A673 (cell line): ENCODE results near the gene SYTL1. TPM values are rescaled to one million over a fixed set of nuclear protein-coding genes. Genes with fewer than 3 reads are reported as not detected.

Experiments
- BruUV-seq: library from RNA; stranded (reverse); fragments of 400-500 nt; replicated peaks from 2 replicates; lab custom pipeline; 2021; lab: Mats Ljungman, UMichigan
- CTCF ChIA-PET: fragments of 300-600 bp; sonication (Branson Sonifier 250); formaldehyde crosslinking; loops from one replicate; lab custom pipeline; 2022; ENCODE audit warnings: antibody characterized with exemption; lab: Charles Lee
- POLR2A ChIA-PET: fragments of 300-600 bp; sonication (Branson Sonifier 250); formaldehyde crosslinking; loops from one replicate; lab custom pipeline; 2022; ENCODE audit warnings: antibody characterized with exemption; ENCODE audit not compliant: low non-redundant PET; lab: Charles Lee
- DNase-seq: peaks from one replicate; pipeline ENCODE4 v3.0.0-alpha.2; 2015; ENCODE audit warnings: low spot score
- H3K27ac ChIP-seq: fragments of 200-600 bp; sonication (generic); 2 replicates; pipeline ENCODE4 v1.5.1; 2016; ENCODE audit warnings: mixed run types, low read depth, mild to moderate bottlenecking, mixed read lengths, antibody characterized with exemption, low read length; ENCODE audit not compliant: poor library complexity, severe bottlenecking
- H3K27me3 ChIP-seq: fragments of 200-600 bp; sonication (generic); replicated peaks from 2 replicates; pipeline ENCODE4 v1.6.1; 2017; ENCODE audit warnings: mixed run types, low read depth, mild to moderate bottlenecking, mixed read lengths, antibody characterized with exemption, low read length; ENCODE audit not compliant: insufficient read depth, poor library complexity
- H3K36me3 ChIP-seq: fragments of 200-600 bp; sonication (generic); 2 replicates; pipeline ENCODE4 v1.6.1; 2016; ENCODE audit warnings: mixed run types, mild to moderate bottlenecking, mixed read lengths, antibody characterized with exemption, low read length; ENCODE audit not compliant: insufficient read depth, poor library complexity, severe bottlenecking
- H3K4me1 ChIP-seq: fragments of 200-600 bp; sonication (generic); 2 replicates; pipeline ENCODE4 v1.6.1; 2017; ENCODE audit warnings: mixed run types, mild to moderate bottlenecking, mixed read lengths, antibody characterized with exemption, low read length; ENCODE audit not compliant: insufficient read depth, poor library complexity, severe bottlenecking
- H3K4me3 ChIP-seq: fragments of 200-600 bp; sonication (generic); 2 replicates; pipeline ENCODE4 v1.5.1; 2016; ENCODE audit warnings: low read depth, mixed run types, mild to moderate bottlenecking, mixed read lengths, low read length; ENCODE audit not compliant: poor library complexity, severe bottlenecking
- H3K9me3 ChIP-seq: fragments of 200-600 bp; sonication (generic); 2 replicates; pipeline ENCODE4 v1.6.1; 2016; ENCODE audit warnings: mixed run types, low read depth, mild to moderate bottlenecking, mixed read lengths, antibody characterized with exemption, low read length; ENCODE audit not compliant: poor library complexity, severe bottlenecking
- CTCF ChIP-seq: fragments of 300-800, 200-600 bp; sonication (generic); conservative IDR thresholded peaks from 2 replicates; pipeline ENCODE4 v1.5.1; 2017; ENCODE audit warnings: low read depth, mild to moderate bottlenecking, antibody characterized with exemption, low read length, moderate library complexity, mixed read lengths
- EZH2 ChIP-seq: fragments of 200-600 bp; sonication (generic); IDR thresholded peaks from 2 replicates; pipeline ENCODE4 v1.6.1; 2017; ENCODE audit warnings: borderline replicate concordance, low read depth, mild to moderate bottlenecking, mixed read lengths, antibody characterized with exemption, low read length; ENCODE audit not compliant: poor library complexity, severe bottlenecking
- intact Hi-C: fragments of 100-400 bp; cut with micrococcal nuclease; formaldehyde crosslinking; loops from one replicate; pipeline ENCODE4 v1.10.0; 2022; ENCODE audit not compliant: unreplicated experiment
- total RNA-seq: library from RNA; stranded (reverse); gene quantifications from 2 replicates; pipeline ENCODE4 v1.2.3, GENCODE V29; 2021

SYTL1 gene
- total RNA-seq, 1 experiment from 2014 or later = 2.1 TPM

DNA sequence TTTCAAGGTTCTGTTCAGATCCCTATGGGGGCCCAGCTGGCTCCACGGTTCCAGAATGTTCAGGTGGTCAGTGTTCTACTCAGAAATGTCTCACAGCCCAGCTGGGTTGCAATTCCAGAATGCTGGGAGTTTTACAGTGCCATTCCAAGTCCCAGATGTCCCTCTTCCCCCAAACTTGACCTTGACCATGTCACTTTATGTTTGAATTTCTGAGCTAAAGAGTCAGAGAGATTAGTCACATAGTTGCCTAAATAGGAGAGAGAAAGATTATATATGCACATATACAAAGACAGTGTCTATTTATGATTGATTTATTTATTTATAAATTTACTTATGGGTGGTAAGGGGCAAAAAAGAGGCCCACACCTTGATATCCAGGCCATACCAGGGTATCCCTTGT, 53.1 kb downstream of the SYTL1 start:
- ChIA-PET CTCF (interaction anchor here (0.6 to 1.8 kb wide), 5 partner anchors 94 to 350 kb away, joined by 3 to 21 read pairs (median 4); no protein-coding TSS in a partner anchor), POLR2A (no interaction called here)
- Histone ChIP-seq H3K27me3 (no peaks in the 10 kb centered on the region), H3K4me1 (peaks cover 12% of the 10 kb centered on the region), H3K4me3 (no peak overlapping the region), H3K9me3 (no peaks in the 10 kb centered on the region), H3K27ac (no peak overlapping the region), H3K36me3 (no peaks in the 10 kb centered on the region)
- no peak for DNase-seq
- TSS peak; percentile 78 for BruUV-seq
- TF ChIP-seq EZH2 (no peak), CTCF (no peak)
- intact Hi-C loops = loop anchor here (5.0 kb wide), 2 partner anchors 267 to 353 kb away; no protein-coding TSS in a partner anchor

- Histone ChIP-seq H3K4me1 (peaks cover 12% of the 10 kb centered on the region), H3K9me3 (no peaks in the 10 kb centered on the region), H3K4me3 (no peak overlapping the region), H3K36me3 (no peaks in the 10 kb centered on the region), H3K27me3 (no peaks in the 10 kb centered on the region), H3K27ac (no peak overlapping the region)
- POLR2A ChIA-PET = no interaction called here
- intact Hi-C loops = no loop called here
- TF ChIP-seq CTCF (peak; percentile 95), EZH2 (no peak)
- no TSS peak for BruUV-seq
- peak; percentile 83 for DNase-seq
- CTCF ChIA-PET = interaction anchor here (0.6 to 1.8 kb wide), 11 partner anchors 17 to 1346 kb away, joined by 3 to 21 read pairs (median 6); no protein-coding TSS in a partner anchor
These were observed 53.8 kb downstream of the SYTL1 start for GRCh38 chr1:27395441-27396195.

DNA sequence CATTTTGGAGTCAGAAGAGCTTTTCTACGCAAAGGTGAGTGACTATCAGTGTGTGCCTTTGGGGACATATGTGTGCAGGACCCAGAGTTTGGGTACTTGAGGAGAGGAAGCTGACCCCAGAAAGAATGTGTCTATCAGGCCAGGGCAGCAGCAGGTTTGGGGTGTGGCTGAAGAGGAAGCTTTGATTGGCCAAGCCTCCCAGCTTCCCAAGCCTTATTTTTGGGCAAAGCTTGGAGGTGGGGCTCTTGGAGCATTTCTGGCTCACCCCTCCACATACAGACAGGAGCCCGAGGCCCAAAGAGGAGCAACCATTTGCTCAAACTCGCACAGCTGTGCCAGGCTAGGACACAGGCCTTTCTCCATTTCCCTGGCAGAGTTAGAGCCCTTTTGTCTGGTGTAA, 55.3 kb downstream of the SYTL1 start:
- intact Hi-C loops = no loop called here
- CTCF ChIA-PET = interaction anchor here (0.7 to 1.6 kb wide), 2 partner anchors 32 to 96 kb away, joined by 3 to 4 read pairs; no protein-coding TSS in a partner anchor
- no TSS peak for BruUV-seq
- Histone ChIP-seq H3K36me3 (no peaks in the 10 kb centered on the region), H3K4me3 (no peak overlapping the region), H3K27ac (no peak overlapping the region), H3K4me1 (peaks cover 5% of the 10 kb centered on the region), H3K9me3 (no peaks in the 10 kb centered on the region), H3K27me3 (no peaks in the 10 kb centered on the region)
- TF ChIP-seq EZH2 (no peak), CTCF (no peak)
- POLR2A ChIA-PET = interaction anchor here (0.6 kb wide), 1 partner anchor 60 kb away, joined by 3 read pairs; no protein-coding TSS in a partner anchor
- DNase-seq = no peak
